HTERT RPE-1 (cell line): ENCODE data around the gene DDX46.
"Not testable (repeated sequence)": the region's sequence is repeated elsewhere in the genome, so short reads cannot be mapped to it uniquely, and the experiment has no call there.

ENCODE experiments used
- in situ Hi-C: fragments of 300-500 bp; cut with MboI; formaldehyde crosslinking; loops from 4 replicates; pipeline ENCODE4 v1.14.3; 2020; ENCODE audit warnings: low sequenced_read_pairs

DDX46 gene, protein sequence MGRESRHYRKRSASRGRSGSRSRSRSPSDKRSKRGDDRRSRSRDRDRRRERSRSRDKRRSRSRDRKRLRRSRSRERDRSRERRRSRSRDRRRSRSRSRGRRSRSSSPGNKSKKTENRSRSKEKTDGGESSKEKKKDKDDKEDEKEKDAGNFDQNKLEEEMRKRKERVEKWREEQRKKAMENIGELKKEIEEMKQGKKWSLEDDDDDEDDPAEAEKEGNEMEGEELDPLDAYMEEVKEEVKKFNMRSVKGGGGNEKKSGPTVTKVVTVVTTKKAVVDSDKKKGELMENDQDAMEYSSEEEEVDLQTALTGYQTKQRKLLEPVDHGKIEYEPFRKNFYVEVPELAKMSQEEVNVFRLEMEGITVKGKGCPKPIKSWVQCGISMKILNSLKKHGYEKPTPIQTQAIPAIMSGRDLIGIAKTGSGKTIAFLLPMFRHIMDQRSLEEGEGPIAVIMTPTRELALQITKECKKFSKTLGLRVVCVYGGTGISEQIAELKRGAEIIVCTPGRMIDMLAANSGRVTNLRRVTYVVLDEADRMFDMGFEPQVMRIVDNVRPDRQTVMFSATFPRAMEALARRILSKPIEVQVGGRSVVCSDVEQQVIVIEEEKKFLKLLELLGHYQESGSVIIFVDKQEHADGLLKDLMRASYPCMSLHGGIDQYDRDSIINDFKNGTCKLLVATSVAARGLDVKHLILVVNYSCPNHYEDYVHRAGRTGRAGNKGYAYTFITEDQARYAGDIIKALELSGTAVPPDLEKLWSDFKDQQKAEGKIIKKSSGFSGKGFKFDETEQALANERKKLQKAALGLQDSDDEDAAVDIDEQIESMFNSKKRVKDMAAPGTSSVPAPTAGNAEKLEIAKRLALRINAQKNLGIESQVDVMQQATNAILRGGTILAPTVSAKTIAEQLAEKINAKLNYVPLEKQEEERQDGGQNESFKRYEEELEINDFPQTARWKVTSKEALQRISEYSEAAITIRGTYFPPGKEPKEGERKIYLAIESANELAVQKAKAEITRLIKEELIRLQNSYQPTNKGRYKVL

DNA sequence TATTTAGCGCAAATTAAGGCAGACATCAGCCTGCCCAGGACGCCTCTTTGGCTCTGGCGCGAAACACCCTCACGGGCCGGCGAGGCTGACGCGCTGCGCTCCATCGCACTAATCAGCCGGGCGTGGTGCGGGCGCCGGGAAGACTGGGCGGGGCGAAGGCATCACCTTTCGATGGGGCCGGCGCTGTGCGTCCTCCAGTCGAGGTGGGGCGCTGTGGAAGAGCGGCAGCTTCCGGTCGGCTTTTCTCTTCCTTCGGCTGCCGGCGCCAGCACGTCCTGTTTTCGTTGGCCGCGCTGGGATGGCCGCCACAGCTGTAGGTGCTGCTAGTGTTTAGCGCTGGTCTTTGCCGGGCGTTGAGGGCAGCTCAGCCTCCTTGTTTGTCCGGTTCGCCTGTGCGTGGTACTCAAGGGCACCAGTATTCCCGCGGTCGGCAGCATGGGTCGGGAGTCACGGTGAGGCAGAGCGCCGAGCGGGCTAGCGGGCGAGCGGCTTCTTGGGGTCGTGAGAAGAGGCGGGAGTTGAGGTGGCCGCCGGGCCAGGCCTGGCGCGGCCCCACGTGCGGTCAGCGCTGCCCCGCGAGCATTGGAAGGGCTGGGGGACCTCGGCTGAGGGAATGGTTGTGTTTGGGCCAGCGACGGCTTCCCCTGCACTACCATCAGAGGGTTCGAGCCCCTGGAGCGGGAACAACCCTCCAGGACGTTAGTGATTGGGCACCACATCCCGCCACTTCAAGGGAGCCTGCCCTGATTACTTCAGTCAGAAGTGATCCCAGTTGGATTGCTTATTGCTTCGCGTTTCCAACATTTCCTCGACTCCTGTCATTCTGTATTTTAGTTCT lies at the start of gene DDX46:
DDX46 (plus strand) TSS at position 276 of the 838 bp plus-strand sequence; CDS start at position 436, 160 bp downstream.
- in situ Hi-C loops: no loop called here

GRCh38 chr5:134714120-134714519 lies 44.5 kb upstream of the DDX46 start:
- in situ Hi-C loops: no loop called here

GRCh38 chr5:134714541-134714940 lies 44.0 kb upstream of the DDX46 start:
- in situ Hi-C loops: no loop called here

- in situ Hi-C loops: not testable (repeated sequence)
These were observed 43.1 kb upstream of the DDX46 start for GRCh38 chr5:134715466-134715865.

GRCh38 chr5:134724872-134725271 lies 33.7 kb upstream of the DDX46 start:
- in situ Hi-C loops: no loop called here

- in situ Hi-C loops: no loop called here
These were observed 25.8 kb upstream of the DDX46 start for GRCh38 chr5:134732819-134733218.

GRCh38 chr5:134735243-134735642 lies 23.3 kb upstream of the DDX46 start:
- in situ Hi-C loops: no loop called here

DNA sequence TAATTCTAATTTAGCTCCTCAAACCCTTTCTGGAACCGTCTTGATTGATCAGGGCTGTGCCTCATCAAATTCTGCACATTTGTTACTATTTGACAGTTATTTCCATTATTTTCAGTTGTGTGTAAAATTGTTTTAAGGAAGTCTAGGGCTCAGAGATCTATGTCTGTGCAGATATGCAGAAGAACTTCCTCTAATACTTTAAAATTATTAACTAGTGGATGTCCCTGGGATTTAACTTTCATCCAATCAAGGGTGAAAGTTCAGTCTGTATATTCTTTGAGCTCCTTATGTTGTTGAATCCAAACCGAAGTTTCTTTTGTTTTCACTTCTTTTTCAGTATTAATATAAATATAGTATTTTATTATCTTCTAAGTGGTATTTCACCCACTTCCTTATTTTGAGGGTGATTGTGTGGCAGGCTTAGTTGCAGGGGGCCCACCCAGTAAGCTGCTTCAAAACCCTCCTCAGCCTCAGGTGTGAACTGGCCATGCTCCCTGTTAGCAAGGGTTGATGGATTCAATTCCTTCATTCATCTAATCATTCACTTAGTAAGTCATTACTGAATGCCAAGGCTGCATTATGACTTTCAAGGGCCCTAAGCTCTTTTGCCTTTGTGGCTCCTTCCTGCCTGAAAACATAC lies 22.3 kb upstream of the DDX46 start:
- in situ Hi-C loops: no loop called here

DNA sequence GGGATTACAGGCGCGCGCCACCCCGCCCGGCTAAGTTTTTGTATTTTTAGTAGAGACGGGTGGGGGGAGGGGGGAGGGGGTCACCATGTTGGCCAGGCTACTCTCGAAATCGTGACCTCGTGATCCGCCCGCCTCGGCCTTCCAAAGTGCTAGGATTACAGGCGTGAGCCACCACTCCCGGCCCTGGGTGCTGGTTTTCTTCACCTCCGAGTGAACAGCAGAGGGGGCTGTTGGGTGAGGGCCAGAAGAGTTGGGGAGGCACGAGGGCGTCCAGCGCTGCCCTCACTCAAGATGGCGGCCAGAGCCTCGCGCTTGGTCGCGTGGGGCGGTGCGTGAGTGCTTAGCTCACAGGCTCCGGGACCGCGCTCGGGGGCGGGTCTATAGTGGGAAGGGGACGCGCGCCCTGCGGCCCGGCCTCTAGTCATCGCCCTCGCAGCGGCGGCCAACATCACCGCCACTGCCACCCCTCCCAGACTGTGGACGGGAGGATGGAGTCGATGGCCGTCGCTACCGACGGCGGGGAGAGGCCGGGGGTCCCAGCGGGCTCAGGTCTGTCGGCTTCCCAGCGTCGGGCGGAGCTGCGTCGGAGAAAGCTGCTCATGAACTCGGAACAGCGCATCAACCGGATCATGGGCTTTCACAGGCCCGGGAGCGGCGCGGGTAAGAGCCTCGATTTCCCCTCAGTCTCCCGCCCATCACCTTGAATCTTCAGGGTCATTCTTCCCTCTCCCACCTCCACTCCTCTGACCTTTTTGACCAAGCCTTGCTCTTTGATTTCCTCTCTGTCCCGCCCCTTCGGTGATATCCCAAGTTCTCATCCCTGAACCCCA lies 20.2 kb upstream of the DDX46 start, which contains the start of gene CAMLG:
CAMLG (plus strand) TSS at position 416 of the 830 bp plus-strand sequence; CDS start at position 489, 73 bp downstream.
- in situ Hi-C loops: no loop called here

DNA sequence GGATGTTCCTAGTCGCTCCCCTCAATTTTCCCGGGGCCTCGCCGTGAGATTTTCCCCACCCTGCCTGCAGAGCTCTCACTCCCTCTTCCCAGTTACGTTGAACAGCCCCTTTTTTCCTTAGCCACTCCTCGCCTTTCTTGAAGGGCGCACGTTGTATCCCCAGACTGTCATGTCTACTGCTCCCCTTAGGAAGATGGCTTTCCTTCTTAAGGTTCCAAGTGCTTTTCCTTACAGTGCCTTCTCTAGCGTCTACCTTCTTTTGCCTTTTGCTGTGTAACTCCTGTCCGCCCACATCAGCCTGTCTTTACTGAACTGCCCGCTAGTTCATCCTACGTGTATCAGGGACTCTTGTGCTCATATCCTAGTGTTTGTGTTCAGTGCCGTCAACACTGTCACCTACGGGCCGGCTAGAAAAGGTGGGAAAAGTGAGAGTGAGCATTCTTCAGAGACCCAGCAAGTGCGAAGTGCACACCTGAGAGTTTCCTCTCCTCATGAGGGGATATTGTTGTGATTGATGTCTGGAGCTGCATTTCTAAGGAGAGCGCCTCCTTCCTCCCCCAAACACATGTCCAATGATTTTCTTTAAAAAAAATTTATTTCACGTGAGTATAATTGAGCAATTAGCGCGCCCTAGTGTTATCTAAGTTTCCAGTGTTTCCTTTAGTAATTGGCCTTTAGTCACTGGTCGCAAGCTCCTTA lies 19.5 kb upstream of the DDX46 start:
- in situ Hi-C loops: no loop called here

GRCh38 chr5:134741052-134741451 lies 17.5 kb upstream of the DDX46 start:
- in situ Hi-C loops: no loop called here

DNA sequence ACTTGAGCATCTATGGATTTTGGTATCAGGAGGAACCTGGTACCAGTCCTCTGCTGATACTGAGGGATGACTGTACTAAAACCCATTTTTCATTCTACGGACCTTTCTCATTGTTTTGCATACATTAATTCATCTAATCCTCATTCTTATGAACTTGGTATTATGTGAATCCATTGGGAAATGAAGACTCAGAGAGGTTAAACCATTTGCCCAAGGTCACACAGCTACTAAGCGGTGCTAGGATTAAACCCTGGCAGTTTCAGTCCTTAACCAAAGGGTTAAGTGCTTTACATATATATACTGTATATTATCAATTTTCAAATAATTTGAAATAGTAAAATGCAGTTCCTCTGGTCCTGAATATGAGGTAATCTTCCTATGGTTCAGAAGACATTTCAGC lies 16.4 kb upstream of the DDX46 start:
- in situ Hi-C loops: no loop called here

GRCh38 chr5:134749415-134749814 lies 9.2 kb upstream of the DDX46 start:
- in situ Hi-C loops: no loop called here

DNA sequence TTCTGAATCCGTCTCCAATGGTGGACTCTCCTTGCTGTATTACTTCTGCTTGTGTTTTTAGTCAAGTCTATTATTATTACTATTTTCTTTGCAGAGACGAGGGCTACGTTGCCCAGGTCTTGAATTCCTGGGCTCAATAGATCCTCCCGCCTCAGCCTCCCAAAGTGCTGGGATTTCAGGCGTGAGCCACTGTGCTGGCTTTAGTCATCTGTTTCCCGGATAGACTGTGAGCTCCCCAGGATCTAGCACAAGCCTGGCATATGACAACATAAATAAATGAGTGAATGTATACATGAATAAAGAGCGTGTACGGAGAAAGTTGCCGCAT lies 439 bp upstream of the DDX46 start:
- in situ Hi-C loops: no loop called here

DNA sequence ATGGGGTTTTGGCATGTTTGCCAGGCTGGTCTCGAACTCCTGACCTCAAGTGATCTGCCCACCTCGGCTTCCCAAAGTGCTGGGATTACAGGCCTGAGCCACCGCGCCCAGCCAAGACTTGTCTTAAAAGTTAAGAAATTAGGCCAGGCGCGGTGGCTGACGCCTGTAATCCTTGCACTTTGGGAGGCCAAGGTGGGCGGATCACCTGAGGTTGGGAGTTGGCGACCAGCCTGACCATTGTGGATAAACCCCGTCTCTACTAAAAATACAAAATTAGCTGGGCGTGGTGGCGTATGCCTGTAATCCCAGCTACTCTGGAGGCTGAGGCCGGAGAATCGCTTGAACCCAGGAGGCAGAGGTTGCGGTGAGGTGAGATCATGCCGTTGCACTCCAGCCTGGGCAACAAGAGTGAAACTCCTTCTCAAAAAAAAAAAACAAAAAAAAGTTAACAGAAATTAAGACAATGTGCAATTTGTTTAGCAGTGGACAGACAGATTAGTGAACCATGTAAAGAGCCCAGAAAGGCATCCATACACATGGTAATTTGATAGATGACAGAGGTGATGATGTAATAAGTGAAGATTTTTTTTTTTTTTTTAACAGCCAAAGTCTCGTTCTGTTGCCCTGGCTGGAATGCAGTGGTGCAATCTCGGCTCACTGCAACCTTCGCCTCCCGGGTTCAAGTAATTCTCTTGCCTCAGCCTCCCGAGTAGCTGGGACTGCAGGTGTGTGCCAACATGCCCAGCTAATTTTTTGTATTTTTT lies 9.1 kb downstream of the DDX46 start:
- in situ Hi-C loops: not testable (repeated sequence)

DNA sequence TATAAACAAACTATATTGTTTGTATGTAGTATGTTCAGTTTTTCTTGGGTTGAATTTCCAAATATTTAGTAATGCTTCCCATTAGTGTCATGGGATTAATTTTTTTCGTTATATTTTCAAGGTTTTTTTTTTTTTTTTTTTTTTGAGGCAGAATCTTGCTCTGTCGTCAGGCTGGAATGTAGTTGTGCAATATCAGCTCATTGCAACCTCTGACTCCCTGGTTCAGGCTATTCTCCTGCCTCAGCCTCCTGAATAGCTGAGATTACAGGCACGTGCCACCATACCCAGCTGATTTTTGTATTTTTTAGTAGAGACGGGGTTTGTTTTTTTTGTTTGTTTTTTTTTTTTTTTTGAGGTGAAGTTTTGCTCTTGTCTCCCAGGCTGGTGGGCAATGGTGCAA lies 10.6 kb downstream of the DDX46 start:
- in situ Hi-C loops: no loop called here

DNA sequence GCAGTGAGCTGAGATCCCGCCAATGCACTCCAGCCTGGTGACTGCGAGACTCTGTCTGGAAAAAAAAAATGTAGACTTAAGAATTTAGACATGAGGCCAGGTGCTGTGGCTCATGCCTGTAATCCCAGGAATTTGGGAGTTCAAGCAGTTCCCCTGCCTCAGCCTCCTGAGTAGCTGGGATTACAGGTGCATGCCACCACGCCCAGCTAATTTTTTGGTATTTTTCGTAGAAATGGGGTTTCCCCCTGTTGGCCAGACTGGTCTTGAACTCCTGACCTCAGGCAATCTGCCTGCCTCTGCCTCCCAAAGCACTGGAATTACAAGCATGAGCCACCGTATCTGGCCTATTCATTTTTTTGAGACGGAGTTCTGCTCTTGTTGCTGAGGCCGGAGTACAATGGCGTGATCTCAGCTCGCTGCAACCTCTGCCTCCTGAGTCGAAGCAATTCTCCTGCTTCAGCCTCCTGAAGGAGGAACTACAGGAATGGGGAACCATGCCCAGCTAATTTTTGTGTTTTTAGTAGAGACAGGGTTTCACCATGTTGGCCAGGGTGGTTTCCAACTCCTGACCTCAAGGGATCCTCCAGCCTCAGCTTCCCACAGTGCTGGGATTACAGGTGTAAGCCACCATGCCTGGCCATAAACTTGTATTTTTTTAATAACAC lies 14.0 kb downstream of the DDX46 start:
- in situ Hi-C loops: no loop called here

DNA sequence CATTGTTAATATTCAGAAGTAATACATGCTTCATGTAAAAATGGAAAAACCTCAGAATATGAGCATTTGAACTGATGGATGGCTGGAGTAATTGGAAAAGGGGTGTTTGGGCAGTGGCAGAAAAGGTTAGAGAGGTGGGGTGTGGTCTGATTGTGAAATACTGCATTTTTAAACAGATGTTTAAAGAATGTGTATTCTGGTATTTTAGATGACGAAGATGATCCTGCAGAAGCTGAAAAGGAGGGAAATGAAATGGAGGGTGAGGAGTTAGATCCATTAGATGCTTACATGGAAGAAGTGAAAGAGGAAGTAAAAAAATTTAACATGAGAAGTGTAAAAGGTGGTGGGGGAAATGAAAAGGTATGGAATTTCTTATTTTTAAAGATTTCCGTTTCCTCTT lies 18.8 kb downstream of the DDX46 start:
- in situ Hi-C loops: no loop called here
